Stimulated activated CD8-positive, alpha-beta memory T cell treated with anti-CD3 and anti-CD28 coated beads, Interleukin-15, amount 100 ng/mL, for 4 hours (primary cell): ENCODE data around the gene POU2AF1.

ENCODE experiments used
- DNase-seq, 2 donors: peaks; one replicate each; pipeline ENCODE4 v3.0.0-alpha.2; 2020; ENCODE audit warnings: low read depth in 2 of 2

The POU2AF1 gene

GRCh38 chr11:111347723-111348115 is 31.4 kb downstream of the POU2AF1 start:
- no peak for DNase-seq

DNA sequence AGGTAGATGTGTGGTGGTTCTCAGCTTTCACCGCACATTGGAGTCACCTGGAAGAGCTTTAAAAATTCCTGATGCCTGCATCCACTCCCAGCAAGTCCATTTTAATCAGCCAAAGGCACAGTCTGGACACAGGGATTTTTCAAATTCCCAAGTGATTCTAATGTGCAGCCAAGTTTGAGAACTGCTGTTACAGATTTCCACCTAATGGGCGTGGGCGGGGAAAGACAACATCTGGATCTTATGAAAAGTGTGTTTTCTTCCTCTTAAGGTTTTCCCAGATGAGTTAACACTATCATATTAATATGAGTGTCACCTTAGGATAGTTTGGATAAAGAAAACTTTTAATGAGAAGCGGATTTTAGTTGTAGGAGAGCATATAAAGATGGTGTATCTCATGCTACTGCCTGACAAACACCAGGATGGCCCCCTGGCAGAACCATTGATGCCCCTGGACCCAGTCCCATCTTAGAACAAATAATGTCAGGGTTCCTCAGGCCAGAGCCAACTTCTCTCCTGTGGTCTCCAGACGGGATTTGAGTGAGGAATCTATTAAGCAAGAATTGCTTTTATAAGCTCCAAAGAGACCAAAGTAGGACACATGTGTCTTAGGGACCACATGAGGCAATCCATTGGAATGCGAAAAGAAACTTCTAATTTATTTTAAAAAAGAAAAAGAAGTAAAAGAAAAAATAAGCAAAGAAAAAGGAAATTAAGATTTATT is 31.9 kb downstream of the POU2AF1 start:
- DNase-seq = no peak

DNA sequence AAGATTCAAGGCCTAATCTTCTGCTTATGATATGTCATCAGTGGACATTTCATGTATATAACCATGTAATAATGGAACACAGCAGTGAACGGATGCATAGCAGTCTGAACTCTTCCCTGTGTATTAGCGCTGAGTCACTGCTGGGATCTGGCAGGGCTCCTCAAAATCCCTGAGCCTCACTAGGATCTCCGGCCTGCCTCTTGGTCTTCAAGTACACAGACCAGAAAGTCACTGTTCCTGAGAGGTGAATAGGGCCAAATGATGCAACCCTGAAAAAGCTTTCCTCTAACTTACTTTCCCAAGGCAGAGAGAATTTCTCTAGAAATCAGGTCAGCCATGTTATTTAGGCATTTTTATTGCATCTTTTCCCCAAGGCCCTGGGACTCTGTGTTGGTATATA is 35.0 kb downstream of the POU2AF1 start:
- DNase-seq = no peak

GRCh38 chr11:111342329-111342728 is 36.7 kb downstream of the POU2AF1 start:
- no peak for DNase-seq

DNA sequence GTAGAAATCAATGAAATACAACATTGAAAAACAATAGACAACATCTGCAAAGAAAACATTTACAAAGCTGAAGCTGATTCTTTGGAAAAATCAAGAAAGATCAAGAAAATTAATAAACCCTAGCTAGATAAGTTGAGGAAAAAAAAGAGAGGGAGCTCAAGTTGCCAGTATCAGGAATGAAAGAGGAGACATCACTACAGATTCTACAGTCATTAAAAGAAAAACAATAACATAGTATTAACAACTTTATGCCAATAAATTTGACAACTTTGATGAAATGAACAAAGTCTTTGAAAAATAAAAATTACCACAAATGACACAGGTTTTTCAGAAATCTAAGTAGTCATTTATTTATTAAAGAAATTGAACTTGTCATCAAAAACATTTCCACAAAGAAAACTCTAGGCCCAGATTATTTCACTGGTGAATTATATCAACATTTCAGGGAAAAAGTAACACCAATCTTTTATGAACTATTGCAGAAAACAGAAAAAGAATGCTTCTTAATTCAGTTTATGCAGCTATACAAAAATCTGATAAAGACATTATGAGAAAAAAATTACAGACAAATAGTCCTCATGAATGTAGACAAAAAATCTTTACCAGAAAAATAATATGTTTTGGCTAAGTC is 39.2 kb downstream of the POU2AF1 start:
- DNase-seq = no peak

- DNase-seq = no peak
Measured at GRCh38 chr11:111336582-111337256, 42.4 kb downstream of the POU2AF1 start.

- DNase-seq = no peak
Measured at GRCh38 chr11:111336062-111336461, 43.0 kb downstream of the POU2AF1 start.

DNA sequence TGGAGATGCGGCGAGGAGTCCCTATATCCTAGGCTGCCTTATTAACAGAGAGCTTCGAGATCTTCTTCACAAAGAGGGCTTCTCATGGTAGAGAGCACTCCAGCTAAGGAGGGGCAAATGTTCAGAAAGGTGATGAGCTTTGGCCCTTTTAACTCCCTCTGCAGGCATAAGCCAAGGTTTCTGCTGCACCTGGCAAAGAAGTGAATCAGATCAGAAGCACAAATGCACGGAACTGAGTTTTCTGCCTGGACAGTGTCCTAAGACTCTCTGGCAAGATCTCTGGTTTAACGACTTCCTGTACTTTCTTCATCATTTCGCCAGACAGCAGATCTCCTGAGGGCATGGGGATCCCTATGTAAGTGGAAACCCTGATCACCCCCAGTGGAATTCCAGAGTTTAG is 43.5 kb downstream of the POU2AF1 start:
- DNase-seq = no peak

GRCh38 chr11:111334532-111335502 is 44.3 kb downstream of the POU2AF1 start:
- no peak for DNase-seq

- DNase-seq = no peak
Measured at GRCh38 chr11:111331711-111332479, 47.2 kb downstream of the POU2AF1 start.

DNA sequence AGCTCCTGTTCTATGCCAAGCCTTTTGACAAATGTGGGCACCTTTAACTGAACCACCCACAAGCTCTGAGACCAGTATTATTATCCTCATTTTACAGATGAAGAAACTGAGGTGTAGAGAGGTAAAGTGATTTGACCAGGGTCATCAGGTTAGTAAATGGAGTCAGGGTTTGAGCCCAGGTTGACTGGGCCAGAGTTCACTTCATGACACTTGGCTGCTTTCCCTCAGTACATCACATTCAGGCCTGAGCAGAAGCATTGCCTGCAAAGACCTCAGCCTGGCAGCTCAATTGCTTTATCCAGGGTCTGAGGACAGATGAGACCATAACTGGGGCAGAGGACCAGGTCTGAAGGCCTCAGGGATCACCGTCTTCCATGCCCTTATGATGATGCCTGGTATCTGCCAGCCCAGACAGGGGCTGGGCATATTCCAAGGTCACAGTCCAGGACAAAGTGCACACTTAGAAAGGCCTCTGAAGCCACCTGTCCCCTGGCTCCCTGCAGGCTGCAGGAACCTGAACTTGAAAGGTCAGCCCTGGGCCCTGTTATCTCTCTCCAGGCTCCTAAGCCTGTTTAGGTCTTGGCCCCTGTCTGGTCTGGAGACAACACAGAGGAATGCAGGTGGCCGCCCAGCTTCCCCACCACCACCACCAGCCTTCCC is 48.7 kb downstream of the POU2AF1 start:
- DNase-seq = no peak

- DNase-seq = no peak
Measured at GRCh38 chr11:111329306-111330204, 49.5 kb downstream of the POU2AF1 start.

DNA sequence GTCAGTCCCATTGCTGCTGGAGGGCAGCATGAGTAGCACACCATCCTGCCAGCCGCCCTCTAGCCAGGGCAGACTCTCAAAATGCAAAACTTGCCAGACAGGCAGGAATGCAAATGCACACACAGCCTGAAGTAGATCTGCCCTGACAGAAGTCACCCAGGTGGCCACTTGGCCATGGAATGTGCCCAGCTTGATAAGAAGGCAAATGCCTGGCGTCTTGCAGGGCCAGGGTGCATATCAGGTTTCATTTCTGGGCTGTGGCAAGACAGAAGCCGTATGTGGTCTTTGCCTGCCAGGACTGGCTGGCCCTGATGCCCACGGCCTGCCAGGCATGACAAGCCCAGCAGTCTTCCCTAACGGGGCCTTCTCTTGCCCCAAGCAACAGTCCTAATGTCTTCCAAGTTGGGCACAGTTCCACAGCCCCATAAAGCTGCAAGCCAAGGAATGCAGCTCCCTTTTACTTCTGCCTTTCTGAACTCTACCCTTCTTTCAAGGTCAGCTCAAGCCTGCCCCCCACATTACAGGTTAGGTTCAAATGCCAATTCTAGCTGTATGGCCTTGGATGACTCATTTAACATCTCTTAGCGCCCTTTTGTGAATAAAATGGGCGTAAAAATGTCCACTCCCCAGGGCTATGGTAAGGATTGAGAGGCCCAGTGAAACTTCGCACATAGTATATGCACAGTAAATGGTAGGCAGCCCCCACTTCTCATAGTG is 51.0 kb downstream of the POU2AF1 start:
- DNase-seq = no peak

GRCh38 chr11:111326824-111327223 is 52.3 kb downstream of the POU2AF1 start:
- no peak for DNase-seq

DNA sequence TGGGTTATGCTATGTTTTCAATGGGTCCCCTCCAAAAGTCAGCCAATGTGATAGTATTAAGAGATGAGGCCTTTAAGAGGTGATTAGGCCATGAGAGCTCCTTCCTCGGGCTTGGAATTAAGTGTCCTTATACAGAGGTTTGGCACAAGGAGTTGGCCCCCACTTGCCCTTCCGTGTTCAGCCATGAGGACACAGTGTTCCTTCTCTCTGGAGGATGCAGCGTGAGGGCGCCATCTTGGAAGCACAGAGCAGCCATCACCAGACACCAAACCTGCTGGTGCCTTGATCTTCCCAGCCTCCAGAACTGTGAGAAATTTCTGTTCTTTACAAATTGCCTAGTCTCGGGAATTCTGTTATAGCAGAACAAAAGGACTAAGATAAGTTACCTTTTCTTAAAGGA is 53.8 kb downstream of the POU2AF1 start:
- DNase-seq = no peak

DNA sequence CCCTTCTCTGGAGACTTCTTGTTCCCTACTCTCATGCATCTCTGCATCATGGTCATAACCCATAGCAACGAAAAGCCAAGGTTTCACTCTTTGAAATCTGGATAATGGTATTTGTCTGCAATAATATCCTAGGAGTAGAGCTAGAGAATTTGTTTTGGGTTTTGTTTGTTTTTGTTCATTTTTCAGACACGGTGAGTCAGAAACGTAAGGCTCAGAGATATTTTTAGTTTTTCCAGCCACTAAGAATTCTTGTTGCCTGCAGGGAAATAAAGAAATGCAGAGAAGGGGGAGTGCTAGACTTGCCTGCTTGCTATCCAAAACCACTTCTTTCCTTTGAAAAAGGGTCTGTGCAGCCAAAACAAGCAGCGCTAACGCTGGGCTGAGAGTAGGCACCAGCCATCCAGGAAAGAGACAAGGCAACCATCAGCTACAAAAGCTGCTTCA is 54.8 kb downstream of the POU2AF1 start:
- no peak for DNase-seq

DNA sequence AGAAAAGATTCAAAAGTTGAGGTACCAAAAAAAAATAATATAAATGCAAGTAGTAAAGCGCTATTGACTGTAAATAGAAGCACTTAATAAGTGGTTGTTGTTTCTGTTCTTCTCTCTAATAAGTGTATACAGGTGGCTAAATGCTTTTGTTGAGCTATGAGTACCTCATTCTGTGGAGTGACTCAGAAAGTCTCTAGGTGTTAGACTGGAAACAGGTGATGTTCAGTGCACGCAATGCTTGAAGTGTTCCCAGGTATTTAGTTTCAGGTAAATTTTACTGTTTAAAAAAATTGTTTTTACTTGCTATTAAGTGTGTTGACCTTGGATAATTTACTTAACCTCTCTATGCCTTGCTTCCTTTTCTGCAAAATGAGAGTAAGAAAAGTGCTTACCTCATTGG is 56.5 kb downstream of the POU2AF1 start:
- DNase-seq = no peak

DNA sequence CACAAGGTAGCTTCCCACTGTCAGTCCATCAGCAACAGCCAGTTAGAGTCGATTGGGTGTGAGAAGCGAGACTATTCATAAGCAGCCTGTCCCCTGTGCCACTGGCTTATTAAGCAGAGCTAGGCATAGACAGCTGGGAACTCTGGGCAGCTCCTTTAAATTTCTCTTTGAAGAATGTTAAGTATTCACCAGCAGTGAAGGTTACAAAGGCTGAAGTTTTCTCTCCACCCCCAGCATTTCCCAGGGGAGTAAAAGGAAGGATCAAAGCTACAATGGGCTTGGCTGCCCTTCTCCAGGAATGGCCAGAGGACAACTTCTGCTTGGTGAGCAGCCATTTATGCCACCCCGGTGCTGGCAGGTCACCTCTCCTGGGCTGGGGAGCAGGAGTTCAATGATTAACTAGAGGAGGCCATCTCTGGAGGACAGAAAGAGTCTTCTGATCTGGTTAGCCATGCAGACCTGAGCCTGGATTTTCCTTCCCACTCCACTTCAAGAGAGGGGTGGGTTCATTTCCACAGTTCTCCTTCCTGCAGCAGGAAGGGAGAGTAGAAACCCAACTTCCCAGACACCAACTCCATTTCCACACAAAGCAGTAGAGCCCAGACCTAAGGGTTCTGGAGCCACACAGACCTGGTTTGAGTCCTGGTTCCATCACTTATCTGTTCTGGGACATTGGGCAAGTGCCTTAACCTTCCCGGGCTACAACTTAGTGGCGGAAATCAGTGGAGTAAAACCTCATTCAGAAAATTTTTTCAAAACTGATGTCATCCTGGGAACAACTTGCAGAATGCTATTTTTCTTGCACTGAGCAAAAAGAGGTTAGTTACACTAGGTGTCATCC is 58.1 kb downstream of the POU2AF1 start:
- no peak for DNase-seq
